Activated CD4-positive, CD25-positive, alpha-beta regulatory T cell treated with anti-CD3 and anti-CD28 coated beads, Interleukin-2, amount 50 U/mL, for 24 hours (primary cell): ENCODE results near the gene SH3PXD2B.
A peak's percentile ranks its signal among the peaks of the same experiment; 100 is the strongest.

Source experiments
- ATAC-seq, 2 donors: fragments of 150-1000 bp; cut with Tn5 transposase; one replicate each; pipeline ENCODE4 v1.10.0; 2021; ENCODE audit warnings: mild to moderate bottlenecking in 1 of 2, moderate library complexity in 1 of 2

SH3PXD2B gene

DNA sequence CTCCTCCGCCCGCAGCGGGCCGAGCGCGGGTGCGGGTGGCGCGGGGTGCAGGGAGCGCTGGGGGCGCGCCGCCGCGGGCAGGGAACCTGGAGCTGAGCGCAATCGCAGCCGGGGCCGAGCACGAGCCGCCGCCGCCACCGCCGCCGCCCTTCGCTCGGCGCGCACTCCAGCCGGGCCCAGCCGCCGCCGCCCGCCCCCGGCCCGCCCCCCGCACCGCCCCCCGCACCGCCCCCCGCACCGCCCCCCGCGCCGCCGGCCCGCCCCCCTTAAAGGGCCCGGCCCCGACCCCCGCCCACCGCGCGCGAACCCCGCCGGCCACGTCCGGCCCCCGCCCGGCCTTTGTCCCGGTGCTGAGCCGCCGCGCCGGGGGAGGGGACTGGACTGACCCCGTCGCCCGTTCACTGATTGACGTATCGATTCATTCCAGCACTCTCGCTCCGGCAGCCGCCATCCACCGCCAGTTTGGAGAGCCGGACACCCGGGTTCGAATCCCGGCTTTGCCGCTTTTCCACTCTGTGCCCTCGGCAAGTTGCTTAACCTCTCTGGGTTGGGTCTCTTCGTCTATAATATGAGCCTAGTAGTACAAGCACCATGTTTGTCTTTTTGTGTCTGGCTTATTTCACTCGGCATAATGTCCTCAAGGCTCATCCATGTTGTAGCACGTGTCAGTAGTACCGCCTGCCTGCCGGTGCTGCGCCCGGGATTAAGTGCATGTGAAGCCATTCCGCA, at the start of gene SH3PXD2B:
Gene SH3PXD2B, minus strand, starts transcription at position 168 of the 729 bp plus-strand sequence. CDS start 173 bp downstream, outside the sequence.
- ATAC-seq = peak; percentile 28 to 57

DNA sequence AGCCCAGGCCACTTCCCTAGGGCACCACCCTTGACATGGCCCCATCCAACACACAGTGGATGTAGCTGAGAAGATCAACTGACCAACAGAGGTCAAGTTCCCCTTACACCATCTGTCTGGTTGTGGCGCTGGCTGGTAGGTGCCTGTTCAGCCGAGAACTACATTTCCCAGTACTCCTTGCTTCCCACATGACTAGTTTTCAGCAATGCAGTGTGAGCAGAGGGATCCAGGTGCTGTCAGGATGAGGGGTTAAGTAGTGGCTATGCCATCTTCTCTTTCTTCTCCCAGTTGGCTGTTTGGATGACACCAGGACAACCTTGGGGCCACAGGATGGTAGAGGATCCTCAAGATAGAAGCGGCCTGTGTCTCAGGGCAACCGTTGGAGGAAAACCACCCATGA, 48.6 kb upstream of the SH3PXD2B start:
- ATAC-seq = no peak

DNA sequence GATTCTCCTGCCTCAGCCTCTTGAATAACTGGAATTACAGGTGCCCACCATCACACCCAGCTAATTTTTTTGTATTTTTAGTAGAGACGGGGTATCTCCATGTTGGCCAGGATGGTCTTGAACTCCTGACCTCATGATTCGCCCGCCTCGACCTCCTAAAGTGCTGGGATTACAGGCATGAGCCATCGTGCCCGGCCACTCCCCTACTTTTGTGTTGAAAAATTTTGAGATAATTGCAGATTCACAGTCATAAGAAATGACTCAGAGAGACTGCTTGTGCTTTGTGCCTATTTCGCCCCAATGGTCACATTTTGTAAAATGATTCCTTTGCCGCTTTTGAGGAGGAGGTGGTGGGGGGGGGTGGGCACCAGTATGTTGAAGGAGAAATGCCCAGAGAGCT, 48.1 kb upstream of the SH3PXD2B start:
- ATAC-seq = no peak

DNA sequence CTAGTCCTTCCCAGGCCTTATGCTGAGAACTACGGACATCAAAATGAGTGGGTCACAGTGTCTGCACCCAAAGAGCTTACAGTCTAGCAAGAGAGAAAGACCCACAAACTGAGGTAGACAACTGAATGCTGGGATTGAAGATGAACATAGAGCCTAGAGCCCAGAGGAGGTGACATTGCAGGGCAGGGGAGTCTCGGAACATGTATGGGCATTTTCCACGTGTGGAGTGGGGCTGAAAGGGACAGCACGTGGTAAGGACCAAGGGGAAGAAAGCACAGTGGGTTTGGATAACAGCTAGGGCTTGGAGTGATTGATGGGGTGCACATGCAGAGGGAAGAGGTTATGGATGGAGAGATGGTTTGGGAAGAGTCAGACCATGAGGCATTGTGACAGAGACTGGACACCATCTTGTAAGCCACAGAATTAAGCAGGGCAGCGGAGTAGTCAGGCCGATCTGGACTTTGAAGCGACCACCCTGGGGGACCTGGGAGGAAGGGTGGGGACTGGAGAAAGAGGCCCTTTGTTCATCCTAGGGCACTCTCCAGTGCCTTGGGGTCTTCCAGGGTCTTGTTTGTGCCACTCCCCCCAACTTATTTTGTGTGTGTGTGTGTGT, 47.5 kb upstream of the SH3PXD2B start:
- ATAC-seq = no peak

- ATAC-seq = no peak
Measured at GRCh38 chr5:172499287-172499686, 45.0 kb upstream of the SH3PXD2B start.

- no peak for ATAC-seq
Measured at GRCh38 chr5:172498431-172499129, 44.3 kb upstream of the SH3PXD2B start.

DNA sequence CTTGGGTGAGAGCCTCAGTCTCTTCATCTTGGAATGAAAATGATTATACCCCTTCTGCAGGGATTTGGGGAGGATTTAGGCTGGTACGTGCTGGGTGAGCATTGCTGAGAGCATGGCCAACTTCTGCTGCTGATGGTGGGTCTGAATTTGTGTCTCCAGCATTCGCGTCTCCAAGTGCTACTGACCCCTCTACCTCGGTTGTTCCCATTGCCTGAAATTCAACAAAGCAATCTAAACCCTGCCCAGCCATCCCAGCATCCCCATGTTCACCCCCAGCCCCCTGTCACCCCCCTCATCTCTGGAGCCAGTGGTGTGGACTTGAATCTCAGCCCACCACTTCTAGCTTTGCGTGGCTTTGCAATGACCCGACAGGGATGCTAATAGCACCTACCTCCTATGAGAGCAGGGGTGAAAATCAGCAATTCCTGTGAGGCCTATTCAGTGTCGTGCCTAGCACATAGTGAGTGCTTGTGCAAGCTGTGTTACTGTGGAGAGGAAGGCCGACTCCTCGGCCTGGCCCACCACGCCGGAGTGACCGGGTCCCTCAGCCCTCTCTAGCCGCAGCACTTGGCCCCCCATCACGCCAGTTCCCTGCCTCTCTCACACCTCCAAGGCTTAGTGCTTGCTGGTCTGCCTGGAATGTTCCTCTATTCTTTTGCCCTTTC, 43.4 kb upstream of the SH3PXD2B start:
- ATAC-seq = no peak

DNA sequence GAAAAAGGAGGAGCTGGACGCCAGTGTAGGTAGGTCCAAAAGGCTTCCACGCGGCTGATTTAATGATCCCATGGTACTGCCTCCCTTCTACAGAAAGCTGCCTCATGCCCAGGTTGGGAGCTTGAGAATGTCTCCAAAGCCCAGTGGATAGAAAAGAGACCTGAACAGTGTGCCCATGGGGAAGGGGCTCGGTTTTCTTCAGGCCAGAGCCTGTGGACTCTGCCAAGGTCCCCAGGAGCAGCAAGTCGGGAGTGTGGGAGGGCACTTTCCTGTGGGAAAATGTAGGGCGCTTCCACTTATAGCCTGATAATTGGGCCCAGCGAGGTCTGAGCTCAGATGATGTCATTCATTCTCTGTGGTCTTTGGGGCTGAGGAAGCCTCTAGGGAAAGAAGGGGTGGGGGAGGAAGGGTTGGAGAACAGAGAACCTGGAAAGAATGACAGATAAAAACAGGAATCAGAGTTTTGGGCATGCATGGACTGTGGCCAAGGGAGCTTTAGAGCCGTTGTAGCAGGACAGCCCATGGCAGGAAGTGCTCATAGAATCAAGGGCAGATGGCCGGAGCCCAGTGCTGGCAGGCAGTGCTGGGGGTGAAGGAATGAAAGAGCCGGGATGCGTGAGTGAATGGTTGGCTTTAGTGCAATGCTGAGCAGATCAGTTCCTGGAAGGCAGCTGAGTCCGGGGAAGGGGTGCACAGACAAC, 42.5 kb upstream of the SH3PXD2B start:
- no peak for ATAC-seq

- no peak for ATAC-seq
Measured at GRCh38 chr5:172494630-172495505, 40.5 kb upstream of the SH3PXD2B start.

- ATAC-seq = no peak
Measured at GRCh38 chr5:172493906-172494305, 39.6 kb upstream of the SH3PXD2B start.

- ATAC-seq = no peak
Measured at GRCh38 chr5:172493461-172493860, 39.1 kb upstream of the SH3PXD2B start.

DNA sequence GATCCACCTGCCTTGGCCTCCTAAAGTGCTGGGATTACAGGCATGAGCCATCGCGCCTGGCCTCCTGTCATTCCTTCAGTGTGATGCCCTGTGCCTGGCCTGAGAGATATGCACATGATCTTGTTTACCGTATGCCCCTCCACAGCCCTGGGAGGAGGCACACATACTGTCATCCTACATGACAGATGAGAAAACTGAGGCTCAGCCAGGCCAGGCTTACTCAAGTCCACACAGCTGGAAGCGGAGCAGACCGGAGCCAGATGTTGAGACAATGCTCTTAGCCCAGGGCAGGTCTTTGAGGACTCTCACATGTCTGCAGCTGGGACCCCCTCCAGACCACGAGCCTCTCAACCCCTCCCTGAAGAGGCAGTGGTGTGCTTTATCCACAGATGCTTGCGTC, 38.7 kb upstream of the SH3PXD2B start:
- ATAC-seq = no peak

- no peak for ATAC-seq
Measured at GRCh38 chr5:172492097-172492840, 37.9 kb upstream of the SH3PXD2B start.

DNA sequence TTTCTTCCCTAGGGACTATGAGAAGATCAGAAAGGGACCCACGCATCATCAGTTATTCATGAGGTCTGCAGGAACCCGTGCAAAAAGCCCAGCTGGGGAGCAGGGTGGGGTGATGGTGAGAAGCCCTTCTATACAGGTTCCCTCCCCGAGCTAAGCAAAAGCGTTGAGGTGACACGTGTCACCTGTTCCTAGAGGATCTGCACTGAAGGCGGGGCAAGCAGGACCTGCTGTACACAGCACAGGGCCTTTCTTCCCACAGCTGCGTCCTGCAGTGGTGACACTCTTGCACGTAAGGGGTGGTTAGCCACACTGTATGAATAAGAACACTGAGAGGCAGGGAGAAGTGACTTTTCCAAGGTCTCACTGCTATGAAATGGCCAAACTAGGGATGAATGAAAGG, 37.2 kb upstream of the SH3PXD2B start:
- ATAC-seq = no peak

DNA sequence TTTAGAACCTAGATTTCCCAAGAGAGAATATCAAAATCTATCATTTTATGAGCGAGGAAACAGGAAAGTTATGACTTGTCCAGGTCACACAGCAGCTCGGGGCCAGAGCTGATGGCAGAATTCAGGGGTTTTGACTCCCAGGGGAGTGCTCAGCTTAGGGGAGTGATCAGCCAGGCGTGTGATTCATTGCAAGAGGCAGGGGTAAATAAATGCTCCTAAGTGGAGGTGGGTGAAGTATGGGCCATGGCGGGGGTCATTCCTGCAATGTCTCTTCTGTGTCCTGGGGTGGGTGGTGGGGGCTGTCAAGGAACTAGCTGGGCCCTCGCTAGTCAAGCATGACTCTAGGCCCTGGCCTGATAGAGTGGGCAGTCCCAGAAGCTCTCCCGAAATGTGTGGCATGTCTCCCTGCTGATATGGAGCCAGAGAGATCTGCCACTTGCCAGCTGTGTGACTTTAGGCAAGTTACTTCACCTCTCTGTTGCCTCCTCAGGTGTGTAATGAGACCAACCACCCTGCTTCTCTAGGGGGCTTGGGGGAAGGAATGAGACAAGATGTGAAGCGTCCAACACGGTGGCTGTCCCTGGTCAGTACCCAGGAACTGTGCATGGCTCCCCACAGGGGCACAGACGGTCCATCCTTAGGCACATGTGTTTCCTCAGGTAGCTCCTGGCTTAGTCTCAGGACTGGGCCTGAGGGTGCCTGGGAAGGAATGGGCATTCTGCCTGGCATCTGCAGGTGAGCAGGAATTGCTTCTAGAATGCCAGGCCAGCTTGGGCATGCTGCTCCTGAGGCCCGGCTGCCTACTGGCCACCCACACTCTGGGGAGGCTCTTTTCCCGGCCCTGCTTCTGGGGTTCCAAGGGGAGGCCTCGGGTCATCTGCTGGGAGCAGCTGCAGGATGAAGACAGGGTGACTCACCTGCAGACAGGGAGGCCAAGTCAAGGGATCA, 36.5 kb upstream of the SH3PXD2B start:
- no peak for ATAC-seq

GRCh38 chr5:172488221-172488620, 33.9 kb upstream of the SH3PXD2B start:
- ATAC-seq = no peak

DNA sequence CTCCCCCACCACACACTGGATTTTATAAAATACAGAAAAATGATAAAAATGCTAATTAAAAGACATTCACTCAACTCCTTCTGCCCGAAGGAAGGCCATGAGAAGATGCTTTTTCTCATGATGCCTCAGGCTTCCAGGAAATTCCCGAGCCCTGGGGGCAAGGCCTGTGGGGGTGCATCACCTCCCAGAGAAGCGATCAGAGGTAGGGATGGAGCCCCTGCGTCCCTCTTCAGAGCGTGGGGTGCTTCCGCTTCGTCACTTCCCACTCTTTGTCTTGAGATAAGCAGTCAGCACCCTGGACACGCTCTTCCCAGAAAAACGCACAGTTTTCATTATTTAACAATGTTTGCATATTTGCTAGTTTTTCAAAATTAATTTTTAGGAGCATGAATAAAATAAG, 33.3 kb upstream of the SH3PXD2B start:
- ATAC-seq = no peak

DNA sequence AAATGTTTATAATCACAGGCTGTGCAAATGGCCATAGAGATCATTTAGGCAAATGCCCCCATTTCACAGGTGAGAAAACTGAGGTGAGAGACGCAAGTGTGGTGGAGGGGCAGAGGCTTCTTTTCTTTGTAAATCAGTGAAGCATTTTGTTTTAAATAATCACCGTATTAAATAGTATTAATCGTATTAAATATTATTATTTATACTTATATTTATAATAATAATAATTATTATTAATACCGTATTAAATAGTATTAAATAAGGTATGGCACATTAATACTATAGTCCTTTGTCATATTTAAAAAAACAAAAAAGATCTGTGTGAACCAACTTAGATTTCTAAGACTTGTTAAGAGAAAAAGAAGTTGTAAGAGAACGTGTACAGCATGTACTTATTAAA, 32.6 kb upstream of the SH3PXD2B start:
- no peak for ATAC-seq

DNA sequence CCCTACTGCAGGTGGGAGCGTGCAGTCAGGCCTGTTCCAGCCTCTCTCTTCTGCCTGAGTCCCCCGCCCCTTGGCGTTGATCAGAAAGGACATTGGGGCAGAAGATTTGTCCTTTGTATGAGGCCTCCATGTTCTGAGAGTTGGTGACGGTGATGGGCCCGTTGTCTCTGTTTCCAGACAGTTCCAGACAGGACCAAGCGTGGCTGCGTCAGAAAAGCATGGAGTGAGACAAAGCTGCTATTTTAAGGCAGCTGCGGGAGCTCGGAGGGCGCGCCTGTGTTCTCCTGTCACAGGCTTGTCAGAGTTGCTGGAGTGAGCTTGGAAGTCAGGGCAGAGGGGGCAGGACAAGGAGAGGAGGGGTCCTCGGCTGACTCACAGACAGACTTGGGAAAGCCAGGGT, 32.1 kb upstream of the SH3PXD2B start:
- ATAC-seq = no peak
